Activated CD4-positive, alpha-beta T cell treated with anti-CD3 and anti-CD28 coated beads, Interleukin-2, amount 50 U/mL, for 48 hours (primary cell): ENCODE data around the gene APOL5.
A peak's percentile ranks its signal among the peaks of the same experiment; 100 is the strongest.
"Not testable (repeated sequence)": the region's sequence is repeated elsewhere in the genome, so short reads cannot be mapped to it uniquely, and the experiment has no call there.

ENCODE experiments used
- DNase-seq, 2 experiments: peaks; one replicate each; pipeline ENCODE4 v3.0.0-alpha.2; 2020

APOL5 gene

DNA sequence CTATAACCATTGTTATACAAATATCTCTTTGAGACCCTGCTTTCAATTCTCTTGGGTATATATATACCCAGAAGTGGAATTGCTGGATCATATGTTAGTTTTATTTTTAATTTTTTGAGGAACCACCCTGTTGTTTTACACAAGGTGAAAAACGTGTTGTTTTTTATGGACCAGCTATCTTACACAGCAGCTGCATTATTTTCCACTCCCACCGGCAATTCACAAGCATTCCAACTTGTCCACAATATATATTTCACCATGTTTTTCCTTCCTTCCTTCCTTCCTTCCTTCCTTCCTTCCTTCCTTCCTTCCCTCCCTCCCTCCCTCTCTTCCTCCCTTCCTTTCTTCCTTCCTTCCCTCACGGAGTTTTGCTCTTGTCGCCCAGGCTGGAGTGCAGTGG is 6.3 kb upstream of the APOL5 start:
- no peak for DNase-seq

DNA sequence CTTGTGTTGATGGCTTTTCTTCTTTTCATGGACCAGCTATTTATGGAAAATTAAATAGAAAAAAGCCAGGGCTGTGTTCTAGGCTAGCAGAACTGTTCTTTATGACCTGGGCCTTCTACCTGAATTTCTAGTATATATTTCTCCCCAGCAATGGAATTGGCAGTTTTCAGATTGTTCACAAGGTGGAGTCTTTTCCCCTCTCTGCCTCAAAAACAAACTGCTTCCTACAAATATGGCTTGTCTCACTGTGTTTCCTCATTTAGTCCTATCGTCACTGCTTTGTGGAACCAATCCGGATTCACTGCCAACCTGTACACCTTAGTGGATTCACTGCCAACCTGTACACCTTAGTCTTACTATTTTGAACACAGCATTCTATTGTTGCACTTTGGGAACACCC is 5.0 kb upstream of the APOL5 start:
- DNase-seq: no peak

DNA sequence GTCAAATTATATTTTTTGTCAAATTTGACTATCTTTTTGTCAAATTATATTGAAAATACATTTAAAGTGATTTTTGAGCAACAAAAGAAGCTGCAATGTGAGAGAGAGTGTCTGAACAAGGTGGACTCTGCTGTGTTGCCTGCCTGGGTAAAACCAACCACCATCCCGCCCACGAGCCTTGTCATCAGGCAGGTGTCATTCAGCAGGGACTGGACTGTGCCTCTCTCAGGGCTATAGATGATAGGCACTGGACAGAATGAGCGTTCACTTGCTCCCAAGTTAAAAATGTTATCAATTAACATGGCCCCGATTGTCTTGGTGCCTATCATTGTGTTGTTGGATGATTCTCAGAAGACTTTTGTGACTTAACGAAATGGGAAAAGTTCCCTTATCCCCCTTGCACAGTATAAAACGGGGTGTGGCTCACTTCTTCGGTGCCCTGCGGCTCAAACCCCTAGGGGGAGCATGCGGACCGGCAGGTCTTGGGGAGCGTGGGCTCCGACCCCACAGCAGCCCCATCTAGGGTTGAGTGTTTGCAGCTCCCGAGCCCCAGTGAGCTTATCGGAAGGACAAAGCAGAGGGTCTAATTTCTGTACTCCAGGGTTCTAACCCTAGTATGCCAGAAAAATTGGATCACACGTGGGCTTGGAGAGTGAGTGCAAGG is 1.7 kb downstream of the APOL5 start:
- DNase-seq: no peak

DNA sequence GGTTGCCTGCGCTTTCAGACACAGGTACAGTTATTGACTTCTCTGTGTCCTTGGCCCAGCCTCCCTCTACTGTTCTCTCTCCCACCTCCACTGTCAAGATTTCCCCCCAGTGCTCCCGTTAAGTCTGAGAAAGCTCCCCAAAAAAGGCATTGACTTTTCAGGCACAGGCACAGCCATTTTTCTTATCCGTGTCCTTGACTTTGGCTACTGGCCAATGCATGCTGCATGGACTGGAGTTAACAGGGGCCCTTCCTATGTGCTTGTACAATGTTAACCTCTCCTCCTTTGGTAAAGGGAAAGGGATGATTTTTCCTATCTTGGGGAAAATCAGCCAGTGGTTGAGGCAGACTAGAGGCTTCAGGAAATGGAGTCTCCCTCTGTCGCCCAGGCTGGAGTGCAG is 4.3 kb downstream of the APOL5 start:
- no peak for DNase-seq

DNA sequence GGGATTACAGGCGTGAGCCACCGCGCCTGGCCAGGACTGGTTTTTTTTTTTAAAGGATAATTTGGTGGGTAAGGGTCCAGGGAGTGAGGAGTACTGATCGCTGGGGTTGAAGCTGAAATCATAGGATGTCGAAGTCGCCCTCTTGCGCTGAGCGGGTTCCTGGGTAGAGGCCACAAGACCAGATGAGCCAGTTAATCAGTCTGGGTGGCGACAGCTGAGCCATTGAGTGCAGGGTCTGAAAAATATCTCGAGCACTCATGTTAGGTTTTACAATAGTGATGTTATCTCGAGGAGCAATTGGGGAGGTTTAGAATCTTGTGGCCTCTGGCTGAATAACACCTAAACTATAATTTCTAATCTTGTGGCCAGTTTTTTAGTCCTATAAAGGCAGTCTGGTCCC is 7.8 kb downstream of the APOL5 start:
- DNase-seq: no peak

DNA sequence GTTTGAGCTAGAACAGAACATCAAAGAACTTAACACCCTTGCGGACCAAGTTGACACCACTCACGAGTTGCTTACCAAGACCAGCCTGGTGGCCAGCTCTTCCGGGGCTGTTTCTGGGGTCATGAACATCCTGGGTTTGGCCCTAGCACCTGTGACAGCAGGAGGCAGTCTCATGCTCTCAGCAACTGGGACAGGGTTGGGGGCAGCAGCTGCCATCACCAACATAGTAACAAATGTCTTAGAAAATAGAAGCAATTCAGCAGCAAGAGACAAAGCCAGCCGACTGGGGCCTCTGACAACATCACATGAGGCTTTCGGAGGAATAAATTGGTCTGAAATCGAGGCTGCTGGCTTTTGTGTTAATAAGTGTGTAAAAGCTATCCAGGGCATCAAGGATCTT is 8.7 kb downstream of the APOL5 start:
- no peak for DNase-seq

DNA sequence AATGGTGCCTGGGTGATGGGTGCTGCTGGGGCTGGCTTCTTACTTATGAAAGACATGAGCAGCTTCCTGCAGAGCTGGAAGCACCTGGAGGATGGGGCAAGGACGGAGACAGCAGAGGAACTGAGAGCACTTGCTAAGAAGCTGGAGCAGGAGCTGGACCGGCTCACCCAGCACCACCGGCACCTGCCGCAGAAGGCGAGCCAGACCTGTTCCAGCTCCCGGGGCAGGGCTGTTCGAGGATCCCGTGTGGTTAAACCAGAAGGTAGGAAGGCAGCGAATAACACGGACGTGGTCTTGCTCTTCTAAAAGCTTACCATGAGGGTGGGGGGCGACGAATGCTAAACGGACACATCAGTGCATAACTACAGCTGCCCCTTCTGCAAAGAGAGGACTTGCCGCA is 9.3 kb downstream of the APOL5 start:
- no peak for DNase-seq

DNA sequence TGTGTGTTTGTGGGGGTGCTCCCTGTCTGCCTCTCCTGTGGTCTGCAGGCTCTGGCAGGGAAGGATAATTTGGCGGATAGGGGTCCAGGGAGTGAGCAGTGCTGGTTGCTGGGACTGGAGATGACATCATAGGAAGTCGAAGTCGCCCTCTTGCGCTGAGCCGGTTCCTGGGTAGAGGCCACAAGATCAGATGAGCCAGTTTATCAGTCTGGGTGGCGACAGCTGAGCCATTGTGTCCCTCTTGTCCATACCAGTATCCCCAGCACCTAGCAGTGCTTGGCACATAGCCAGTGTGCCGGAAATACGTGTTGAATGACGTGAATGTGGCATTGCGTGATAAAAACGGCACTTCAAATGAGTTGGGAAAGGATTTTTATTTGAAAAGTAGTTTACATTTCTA is 9.8 kb downstream of the APOL5 start:
- no peak for DNase-seq

DNA sequence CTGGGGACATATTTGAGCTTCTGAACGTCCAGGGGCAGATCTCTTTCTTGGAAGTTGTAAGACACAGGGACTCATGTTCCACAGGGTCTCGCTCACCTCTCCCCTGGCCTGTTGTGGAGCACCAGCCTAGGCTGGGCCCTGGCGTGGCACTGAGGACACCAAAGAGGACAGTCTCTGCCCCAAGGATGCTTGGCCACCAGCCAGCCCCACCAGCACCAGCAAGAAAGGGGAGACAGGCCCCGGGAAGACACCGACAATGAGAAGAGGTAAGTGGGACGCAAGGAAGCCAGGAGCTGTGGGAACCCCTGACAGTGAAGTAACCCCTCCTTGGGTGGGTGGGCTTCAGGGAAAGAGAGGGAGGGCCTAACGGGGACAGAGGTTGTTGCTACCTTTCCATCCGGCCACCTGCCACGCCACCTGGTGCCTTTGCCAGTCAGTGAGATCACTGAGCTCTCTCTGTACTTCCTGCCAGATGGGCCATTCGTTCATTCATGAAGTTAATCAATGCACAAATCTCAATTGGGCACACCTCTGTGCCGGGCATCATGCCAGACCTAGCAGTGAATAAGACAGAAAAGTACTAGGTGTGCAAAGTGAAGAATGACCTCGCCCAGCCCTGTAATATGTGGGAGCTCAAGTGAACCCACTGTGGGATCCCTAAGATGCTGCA is 11.1 kb downstream of the APOL5 start:
- no peak for DNase-seq

DNA sequence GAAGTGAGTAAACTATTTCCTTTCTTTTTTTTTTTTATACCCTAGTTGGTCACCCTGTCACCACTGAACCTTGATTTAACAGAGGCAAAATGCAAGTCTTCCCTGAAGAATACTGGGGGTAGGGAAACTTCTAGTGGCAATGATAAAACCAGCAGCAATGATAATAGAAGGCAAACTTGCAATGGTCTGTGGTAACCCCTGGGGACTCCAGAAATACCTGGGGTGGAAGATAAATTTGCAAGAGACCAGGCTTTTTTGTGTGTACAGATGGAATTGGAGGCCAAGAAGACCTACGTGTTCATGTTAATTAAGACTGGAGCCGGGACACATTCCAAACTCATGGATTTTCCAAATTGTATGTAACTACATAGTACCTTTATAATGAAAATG is 11.6 kb downstream of the APOL5 start:
- DNase-seq: no peak

DNA sequence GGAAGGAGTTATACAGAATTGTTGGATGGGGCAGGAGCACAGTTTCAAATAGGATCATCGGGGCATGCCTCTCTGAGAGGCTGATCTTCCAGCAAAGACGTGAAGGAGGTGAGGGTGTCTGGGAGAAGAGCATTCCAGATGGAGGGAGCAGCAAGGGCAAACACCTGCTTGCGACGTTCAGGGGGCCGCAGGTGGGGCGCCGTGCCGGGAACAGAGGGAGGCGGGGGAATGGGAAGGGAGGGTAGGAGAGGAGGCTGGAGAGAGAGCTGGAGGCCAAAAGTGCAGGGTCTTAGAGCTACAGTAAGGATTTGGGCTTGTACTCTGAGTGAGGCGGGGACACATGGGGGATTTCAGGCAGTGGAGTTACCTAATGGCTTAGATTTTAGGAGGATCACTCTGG is 13.6 kb downstream of the APOL5 start:
- no peak for DNase-seq

DNA sequence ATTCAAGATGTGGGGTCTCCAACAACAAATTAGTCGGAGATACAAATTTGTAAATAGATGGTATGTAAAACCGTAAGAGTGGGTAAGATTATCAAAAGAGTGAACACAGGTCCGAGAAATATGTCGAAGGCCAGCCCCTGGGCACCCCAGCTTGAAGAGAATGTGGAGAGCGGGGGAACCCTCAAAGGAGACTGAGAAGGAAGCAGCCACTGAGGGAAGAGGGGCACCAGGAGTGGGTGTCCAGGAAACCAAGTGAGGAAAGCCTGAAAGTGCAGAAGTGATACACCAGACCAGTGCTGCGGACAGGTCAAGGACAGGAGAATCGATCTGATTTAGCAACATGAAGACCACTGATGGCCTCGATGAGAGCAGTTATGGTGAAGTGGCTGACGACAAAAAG is 14.4 kb downstream of the APOL5 start:
- no peak for DNase-seq

DNA sequence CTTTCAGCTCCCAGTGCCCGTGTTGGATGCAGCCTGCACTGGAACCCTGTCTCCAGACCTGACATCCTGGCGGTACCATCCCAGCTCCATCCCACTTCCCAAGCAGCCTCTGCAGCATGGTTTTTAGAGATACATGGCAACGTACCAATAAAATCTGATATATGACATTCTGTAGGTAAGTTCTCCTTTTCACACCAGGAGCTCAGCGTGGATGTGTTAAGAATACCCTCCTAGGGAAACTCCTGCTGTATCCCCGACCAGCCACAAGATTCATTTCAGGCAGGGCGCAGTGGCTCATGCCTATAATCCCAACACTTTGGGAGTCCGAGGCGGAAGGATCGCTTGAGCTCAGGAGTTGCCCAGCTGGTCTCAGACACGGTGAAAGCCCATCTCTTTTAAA is 15.4 kb downstream of the APOL5 start:
- no peak for DNase-seq

DNA sequence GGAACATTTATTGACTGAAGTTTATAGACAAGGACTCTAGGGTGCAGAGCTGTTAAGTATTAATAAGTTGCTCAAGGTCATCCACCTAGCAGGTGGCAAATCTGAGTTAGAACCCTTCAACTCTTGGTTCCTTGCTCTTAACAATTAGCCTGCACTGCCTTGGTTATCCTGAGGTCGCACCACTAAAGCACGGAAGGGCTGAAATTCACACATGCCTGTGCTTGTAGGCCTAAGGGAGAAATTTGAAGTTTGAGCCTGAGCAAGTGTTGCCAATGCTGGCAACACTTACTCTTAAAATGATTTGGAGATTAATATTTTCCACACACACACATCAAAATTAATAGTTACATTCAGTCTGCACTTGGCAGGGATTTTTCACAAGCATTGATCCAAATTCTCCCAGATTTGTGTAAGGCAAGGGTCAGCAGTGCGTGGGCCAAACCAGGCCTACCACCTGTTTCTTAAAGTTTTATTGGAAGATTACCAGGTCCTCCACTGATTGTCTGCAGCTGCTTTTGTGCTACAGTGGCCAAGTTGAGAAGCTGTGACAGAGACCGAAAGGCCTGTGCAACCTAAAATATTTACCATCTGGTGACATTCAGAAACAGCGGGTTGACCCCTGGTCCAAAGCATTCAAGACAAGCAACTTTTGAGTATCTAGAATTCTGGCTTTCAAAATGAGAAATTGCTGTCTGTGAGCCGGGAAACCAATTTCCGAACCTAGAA is 16.3 kb downstream of the APOL5 start:
- DNase-seq: no peak

DNA sequence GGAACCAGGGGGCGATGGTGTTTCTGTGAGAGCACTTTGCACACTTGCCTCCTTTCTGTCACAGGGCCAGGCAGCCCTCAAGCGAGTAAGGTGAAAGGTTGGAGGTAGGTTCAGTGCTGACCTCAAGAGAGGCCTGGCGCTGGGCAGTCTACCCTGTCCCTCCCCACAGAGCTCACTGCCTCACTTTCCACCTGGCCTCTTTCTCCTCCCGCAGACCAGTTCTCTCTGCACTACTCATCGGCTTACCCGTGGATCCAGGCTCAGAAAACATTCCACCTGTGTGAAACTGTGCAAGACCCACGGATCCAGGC is 16.8 kb downstream of the APOL5 start:
- no peak for DNase-seq

DNA sequence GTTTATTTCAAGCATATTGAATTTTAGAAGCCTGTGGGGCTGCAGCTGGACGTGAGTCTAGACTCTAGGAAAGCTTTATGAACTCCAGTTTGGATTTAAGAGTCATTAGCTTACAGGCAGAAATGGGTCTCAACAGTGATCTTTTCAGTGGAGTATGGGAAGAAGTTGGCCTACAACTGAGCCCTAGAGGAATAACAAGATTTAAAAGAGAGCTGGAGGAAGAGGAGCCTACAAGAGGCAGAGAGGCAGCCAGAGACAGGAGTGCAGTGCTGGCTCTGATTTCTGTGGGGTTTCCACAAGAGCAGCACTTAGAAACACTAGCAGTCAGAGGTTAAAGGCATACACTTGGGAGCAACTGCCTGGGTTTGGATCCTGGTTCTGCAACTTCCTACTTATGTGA is 17.9 kb downstream of the APOL5 start:
- no peak for DNase-seq

DNA sequence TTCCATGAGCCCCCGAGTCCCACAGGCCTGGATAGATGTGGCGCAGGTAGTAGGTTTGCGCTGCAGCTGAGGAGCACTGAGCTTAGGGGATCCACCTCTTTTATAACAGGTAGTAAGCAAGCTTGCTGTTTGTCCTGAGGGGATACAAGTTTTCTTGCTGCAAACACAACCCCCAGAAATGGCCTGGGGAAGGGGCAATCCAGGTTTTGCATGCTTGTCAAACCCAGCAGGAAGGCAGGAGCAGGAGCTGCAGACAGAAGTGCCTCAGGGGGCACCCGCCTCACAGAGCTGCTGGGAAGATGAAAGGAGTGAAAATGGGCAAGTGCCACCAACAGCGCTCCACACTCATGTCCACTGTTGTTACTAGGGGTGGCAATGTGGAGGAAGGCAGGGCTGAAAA is 18.5 kb downstream of the APOL5 start:
- DNase-seq: no peak

DNA sequence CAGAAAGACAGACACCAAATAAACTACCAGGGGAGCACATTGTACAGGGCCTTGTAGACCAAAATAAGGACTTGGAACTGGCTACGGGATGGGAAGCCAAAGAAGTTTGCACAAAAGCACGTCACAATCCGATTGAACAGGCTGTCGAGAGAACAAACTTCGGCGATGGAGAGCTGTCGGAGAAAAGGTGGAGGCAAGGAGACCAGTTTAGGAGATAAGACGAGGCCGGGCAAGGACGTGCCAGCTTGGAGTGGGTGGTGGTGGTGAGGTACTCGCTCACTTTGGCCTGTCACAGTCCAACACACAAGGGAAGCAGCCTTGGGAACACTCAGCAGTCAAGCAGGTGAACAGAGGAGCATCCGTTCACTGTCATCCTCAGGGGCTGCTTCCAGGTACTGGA is 19.0 kb downstream of the APOL5 start:
- DNase-seq: no peak

DNA sequence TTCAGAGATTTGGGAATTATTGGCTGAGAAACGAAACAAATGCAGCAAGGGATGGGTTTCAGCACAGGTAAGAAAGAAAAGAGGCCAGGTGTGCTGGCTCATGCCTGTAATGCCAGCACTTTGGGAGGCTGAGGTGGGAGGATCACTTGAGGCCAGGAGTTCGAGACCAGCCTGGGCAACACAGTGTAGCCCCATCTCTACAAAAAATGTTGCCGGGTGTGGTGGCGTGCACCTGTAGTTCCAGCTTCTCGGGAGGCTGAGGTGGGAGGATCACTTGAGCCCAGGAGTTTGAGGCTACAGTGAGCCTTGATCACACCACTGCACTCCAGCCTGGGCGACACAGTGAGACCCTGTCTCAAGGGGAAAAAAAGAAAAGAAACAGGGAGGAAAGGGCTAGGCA is 20.2 kb downstream of the APOL5 start:
- not testable (repeated sequence) for DNase-seq

DNA sequence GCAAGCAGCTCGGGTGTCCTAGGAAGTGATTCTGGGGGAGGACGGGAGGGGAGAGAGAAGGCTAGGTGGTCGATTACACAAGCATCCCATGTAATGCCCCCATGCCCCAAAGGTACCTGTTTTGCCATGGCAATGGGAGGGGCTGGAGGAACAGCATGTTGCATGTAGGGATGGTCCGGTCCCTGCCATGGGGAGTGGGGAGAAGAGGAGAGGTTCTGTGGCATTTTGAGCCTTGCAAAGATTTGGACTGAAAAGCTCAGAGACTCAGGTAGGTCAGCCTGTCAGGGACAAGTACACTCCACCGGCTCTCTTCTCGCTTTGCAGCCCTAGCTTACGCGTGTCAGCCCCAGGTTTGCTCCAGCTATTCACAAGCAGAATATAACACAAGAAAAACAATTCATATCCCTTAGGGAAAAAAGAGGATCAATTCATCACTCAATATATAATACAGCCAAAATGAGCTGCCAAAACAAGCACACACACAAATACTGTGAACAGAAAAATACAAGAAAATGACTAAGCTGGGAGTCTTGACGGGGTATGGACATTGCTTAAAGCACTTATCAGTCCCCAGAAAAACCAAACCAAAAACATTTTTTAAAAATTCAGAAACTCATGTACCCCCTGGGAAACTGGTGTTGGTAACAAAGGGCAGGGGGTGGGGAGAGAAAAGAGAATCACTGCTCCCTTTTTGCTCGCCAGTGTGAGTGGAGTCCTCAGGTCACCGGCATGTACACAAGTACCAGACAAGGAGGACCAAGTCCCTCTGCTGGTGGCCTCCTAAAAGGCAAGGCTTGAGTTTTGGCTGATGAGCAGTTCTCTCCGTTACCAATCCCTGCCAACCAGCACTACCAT is 21.6 kb downstream of the APOL5 start:
- peak in 1 of 2 experiments; percentile 7 for DNase-seq

DNA sequence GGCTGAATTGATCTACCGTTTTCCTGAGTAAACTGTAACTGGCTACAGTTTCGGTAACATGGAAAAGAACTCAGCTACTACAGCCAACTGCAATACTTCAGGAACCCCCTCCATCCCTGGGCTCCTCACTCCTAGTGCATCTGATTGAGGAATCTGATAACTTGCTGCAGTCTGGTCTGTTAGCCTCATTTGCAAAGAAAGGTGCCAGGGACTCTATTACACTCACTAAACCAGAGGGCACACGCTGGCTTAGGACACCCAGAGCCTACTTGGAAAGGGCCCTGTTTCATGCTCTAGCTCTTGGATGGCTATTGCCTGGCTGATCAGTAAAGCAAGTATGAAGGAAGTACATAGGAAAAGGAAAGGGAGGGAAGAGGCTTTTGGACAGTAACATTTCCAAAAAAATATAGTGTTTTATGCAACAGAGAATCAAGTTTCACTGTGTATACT is 22.3 kb downstream of the APOL5 start:
- DNase-seq: no peak

DNA sequence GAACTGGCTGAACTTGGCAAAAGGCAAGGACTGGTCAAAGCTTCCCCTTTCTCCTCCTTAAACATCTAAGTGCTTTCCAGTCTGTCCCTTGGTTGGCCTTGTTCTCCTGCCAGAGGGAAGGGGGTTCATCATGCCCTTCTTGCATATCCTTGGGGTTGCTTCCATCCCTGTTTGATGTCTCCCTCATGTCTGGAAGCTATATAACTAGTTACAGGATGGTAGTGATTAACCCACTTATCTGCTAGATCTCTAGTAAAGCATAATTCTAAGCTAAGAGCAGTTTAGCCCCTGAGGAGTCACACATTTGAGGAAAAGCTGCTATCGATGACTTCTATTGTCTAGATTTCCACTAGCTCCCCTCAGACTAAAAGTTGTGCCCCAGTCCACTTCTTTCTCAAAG is 22.9 kb downstream of the APOL5 start:
- DNase-seq: no peak

DNA sequence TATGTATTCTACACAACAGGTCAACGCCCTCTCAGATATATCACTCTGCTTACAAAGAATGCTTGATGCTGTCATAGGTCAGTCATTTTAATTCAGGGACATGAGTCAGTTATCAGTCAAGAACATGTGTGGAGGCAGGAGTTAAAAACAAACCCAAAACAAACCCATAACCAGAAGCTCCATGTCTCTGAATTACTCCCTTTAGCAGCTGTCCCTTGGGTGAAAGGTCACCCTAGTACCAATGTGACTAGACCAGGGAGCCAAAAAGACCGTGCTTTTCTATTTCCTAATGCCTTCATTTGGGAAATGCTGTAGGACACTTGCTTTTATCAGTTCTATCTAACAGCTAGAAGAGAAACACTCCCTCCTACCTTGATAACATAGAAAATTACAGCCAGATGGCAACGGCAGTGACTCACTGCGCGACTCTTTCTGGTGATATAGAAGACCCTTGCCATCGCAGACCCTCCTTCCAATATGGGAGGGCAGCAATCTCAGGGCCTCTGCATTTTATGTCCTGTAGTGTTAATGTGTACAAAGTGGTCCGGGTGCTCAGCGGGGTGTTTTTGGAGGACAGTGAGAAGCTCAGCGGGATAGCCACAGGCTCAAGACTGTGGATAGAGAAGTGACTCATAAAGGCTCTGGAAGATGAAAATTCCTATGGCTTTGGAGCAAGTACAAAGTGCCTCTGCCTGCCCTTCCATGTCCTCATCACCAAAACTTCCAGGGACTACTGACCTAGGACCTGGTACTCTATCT is 24.8 kb downstream of the APOL5 start:
- DNase-seq: no peak
